ENCODE data around the gene ABCC4. TPM values are rescaled to one million over a fixed set of nuclear protein-coding genes. Genes with fewer than 3 reads are reported as not detected.

Gene ABCC4
- total RNA-seq, 1 donor from 2014 or later = 11.7 TPM

DNA sequence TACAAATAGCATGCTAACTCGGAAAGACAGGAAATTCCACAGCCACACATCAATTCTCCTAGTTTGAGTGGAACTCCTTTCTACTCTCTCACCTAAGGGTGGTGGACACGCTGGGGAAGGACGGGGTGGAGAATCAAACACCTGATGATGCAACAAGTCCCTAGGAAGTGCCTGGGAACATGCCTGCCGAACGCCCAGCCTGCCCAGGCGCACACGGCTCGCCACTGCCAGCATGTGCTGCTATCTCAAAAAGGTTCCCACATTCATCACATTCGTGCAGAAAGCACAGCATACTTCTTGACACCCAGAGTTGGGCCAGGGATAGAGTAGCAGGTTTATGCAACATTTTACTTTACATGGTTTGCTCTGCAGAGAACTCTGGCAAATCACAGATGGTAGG is 164.6 kb downstream of the ABCC4 start:
- H3K36me3 Mint-ChIP-seq (ENCODE audit: low read depth) = peaks cover 14% of the 10 kb centered on the region
- no peak for TF ChIP-seq CTCF (IDR thresholded peaks at IDR 0.05)
- ATAC-seq (ENCODE audit: low read depth) = no peak
- no peak overlapping the region for H3K4me3 Mint-ChIP-seq
- no peaks in the 10 kb centered on the region for H3K4me1 Mint-ChIP-seq
- ChIA-PET CTCF (no interaction called here), POLR2A (no interaction called here)
- intact Hi-C loops (cut with micrococcal nuclease) = no loop called here
- no peak for DNase-seq
- H3K27ac Mint-ChIP-seq = no peak overlapping the region
- H3K27me3 Mint-ChIP-seq = no peaks in the 10 kb centered on the region
- H3K9me3 Mint-ChIP-seq = no peaks in the 10 kb centered on the region

DNA sequence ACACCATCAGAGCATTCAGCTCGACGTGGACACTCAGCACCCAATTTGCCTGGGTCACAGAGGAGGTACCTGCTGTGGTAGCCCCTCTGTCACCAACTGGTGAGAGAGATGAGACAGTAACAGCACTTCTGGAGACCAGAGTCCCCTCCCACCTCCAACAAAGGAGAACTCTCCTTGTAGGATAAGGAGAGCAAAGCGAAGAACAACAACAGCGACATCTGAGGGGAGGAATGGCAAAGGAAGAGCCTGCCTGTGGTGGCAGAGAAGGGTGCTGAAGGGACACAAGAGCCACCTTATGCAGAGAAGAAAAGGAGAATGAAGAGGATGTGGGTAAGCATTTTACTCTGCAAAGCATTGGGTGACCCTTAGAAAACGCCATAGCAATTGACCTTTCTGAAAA is 167.8 kb downstream of the ABCC4 start:
- H3K4me1 Mint-ChIP-seq = no peaks in the 10 kb centered on the region
- no peak overlapping the region for H3K4me3 Mint-ChIP-seq
- TF ChIP-seq CTCF (IDR thresholded peaks at IDR 0.05) = no peak
- H3K9me3 Mint-ChIP-seq = no peaks in the 10 kb centered on the region
- CTCF ChIA-PET = no interaction called here
- no peaks in the 10 kb centered on the region for H3K27me3 Mint-ChIP-seq
- POLR2A ChIA-PET = no interaction called here
- no peak for DNase-seq
- intact Hi-C loops (cut with micrococcal nuclease) = no loop called here
- no peak for ATAC-seq (ENCODE audit: low read depth)
- no peak overlapping the region for H3K27ac Mint-ChIP-seq
- H3K36me3 Mint-ChIP-seq (ENCODE audit: low read depth) = peaks cover 5% of the 10 kb centered on the region

- no peak for ATAC-seq (ENCODE audit: low read depth)
- DNase-seq = no peak
- CTCF ChIA-PET = no interaction called here
- Mint-ChIP-seq H3K4me3 (no peak overlapping the region), H3K27me3 (no peaks in the 10 kb centered on the region), H3K36me3 (ENCODE audit: low read depth) (peaks cover 5% of the 10 kb centered on the region), H3K9me3 (no peaks in the 10 kb centered on the region), H3K27ac (no peak overlapping the region), H3K4me1 (no peaks in the 10 kb centered on the region)
- POLR2A ChIA-PET = no interaction called here
- TF ChIP-seq CTCF (IDR thresholded peaks at IDR 0.05) = no peak
- intact Hi-C loops (cut with micrococcal nuclease) = no loop called here
These were observed 172.2 kb downstream of the ABCC4 start for GRCh38 chr13:95129004-95129403.

GRCh38 chr13:95128045-95128643 is 173.1 kb downstream of the ABCC4 start:
- ATAC-seq (ENCODE audit: low read depth) = no peak
- no peak for TF ChIP-seq CTCF (IDR thresholded peaks at IDR 0.05)

DNA sequence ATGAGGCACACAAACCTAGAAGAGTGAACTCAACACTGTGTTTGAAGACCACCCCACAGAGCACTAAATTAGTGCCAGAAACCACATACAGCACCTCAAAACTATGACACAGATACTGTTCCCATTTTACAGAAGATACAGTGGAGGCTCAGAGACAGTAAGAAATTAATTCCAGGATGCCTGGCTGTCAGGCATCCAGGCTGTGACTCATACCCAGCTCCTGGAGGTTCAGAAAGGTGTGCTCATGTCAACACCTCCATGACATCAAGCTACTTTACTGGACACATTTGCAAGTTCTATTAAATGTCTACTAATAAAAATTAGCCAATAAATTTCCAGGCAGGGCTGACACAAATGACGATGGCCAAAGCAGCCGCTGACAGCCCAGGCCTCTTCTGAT is 176.3 kb downstream of the ABCC4 start:
- Mint-ChIP-seq H3K4me3 (no peak overlapping the region), H3K27ac (no peak overlapping the region), H3K36me3 (ENCODE audit: low read depth) (no peaks in the 10 kb centered on the region), H3K4me1 (no peaks in the 10 kb centered on the region), H3K27me3 (no peaks in the 10 kb centered on the region), H3K9me3 (no peaks in the 10 kb centered on the region)
- ATAC-seq (ENCODE audit: low read depth) (no peak), DNase-seq (no peak)
- intact Hi-C loops (cut with micrococcal nuclease) = no loop called here
- ChIA-PET CTCF (no interaction called here), POLR2A (no interaction called here)
- TF ChIP-seq CTCF (IDR thresholded peaks at IDR 0.05) = no peak

More at GRCh38 chr13:95128045-95128643, 173.1 kb downstream of the ABCC4 start:
- peaks cover 5% of the 10 kb centered on the region for H3K36me3 Mint-ChIP-seq (ENCODE audit: low read depth)
- no peak overlapping the region for H3K4me3 Mint-ChIP-seq
- DNase-seq = no peak
- CTCF ChIA-PET = no interaction called here
- H3K27ac Mint-ChIP-seq = no peak overlapping the region
- POLR2A ChIA-PET = interaction anchor here (0.7 kb wide), 1 partner anchor 42 kb away, joined by 3 read pairs; no protein-coding TSS in a partner anchor
- no peaks in the 10 kb centered on the region for H3K9me3 Mint-ChIP-seq
- intact Hi-C loops (cut with micrococcal nuclease) = no loop called here
- no peaks in the 10 kb centered on the region for H3K27me3 Mint-ChIP-seq
- no peaks in the 10 kb centered on the region for H3K4me1 Mint-ChIP-seq
